Stimulated activated CD8-positive, alpha-beta memory T cell treated with anti-CD3 and anti-CD28 coated beads, Interleukin-4, amount 100 ng/mL, for 24 hours (primary cell): Measurements from ENCODE around the gene SLC2A2.
"Not testable (repeated sequence)": the region's sequence is repeated elsewhere in the genome, so short reads cannot be mapped to it uniquely, and the experiment has no call there.

Experiments
- DNase-seq: peaks from one replicate; pipeline ENCODE4 v3.0.0-alpha.2; 2020; ENCODE audit warnings: low read depth

SLC2A2 gene

DNA sequence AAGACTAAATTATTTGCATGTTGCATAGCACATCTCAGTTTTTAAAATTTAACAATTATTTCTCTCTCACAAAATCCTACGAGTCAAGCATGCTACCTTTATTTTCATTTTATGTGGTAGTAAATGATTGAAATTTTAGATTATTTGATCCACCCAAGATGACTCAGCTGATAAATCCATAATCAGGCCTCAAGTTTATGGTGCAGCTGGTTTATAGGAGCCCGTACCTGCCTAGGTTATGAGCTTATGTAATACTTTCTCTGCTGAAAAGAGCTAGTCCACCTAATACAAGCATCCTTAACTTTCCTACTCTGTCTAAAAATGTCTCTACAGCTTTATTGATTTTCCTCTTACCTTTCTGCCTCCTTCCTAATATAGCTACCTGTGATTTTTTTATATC, 41.2 kb downstream of the SLC2A2 start:
- no peak for DNase-seq

DNA sequence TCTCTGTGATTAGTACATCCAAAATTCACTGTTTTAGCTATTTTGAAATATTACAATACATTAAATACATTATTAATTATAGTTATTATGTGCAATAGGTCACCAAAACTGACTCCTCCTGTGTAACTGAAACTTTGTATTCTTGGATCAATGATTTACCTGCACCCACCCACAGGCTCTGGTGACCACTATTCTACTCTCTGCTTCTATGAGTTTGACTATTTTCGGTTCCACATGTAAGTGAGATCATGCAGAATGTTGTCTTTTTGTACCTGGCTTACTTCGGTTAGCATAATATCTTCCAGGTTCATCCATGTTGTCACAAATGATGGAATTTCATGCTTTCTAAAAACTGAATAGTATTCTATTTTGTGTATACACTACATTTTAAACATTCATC, 43.8 kb downstream of the SLC2A2 start:
- no peak for DNase-seq

DNA sequence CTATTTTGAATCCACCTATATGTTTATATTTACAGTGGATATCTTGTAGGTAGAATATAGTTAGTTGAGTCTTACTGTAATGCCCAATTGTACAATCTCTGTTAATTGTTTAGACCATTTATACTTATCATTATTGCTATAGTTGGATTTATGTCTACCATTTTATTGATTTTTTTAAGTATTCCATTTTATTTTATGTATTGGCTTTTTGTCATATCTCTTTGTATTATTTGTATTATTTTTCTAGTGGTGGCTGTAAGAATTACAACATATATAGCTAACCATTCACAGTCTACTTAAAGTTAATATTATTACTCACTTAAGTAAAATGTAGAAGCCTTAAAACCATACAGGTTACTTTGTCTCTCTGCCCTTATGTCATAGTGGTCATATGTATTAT, 46.1 kb downstream of the SLC2A2 start:
- no peak for DNase-seq

DNA sequence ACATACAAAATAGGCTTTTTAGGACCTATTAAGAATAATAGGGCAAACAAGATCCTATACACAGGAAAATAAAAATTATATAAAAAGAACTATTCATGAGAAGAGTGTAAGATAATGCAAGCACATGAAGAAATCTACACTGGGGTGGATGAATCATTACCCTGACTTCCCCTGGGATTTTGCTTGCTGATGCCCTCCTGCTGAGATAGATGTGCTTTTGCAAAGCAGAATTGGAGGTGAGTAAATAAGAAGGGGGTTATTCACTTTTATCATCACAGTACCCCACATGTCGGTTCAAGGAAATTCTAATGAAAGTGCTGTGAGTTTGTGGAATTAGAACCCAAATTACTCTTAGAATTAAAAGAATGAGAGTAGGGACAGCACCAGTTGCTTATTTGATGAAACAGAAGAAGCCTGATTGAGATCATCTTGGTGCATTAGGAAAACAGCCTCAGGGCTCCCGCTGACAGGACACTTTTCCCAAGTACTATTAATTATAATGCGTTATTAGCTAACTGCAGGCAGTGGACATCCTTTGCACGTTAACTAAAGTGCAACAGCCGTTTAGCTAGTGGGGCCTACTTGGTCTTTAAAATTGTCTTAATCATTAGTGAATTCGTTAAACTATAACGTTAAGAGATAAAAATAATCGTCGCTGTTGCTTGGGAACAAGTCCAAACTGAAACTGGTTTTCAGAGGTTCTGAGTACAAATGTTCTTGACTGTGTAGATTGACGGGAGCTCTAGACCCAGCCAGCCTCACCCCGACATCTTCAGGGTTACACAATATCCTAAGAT, 48.4 kb downstream of the SLC2A2 start:
- no peak for DNase-seq

DNA sequence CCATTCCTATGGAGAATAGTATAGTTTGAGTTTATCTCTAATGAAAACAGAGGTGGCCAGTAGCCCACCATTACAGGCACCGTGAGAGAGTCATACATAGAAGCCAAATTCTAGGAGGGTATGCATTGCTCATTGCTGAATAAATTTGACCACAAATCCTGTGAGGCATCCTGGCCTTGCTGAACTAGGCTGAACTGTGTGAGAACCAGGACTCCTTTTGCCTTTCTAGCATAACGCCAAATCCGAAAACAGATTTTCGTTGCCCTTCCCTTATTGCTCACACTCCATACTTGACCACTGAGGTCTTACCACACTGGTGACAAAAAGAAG, 50.4 kb downstream of the SLC2A2 start:
- DNase-seq = no peak

DNA sequence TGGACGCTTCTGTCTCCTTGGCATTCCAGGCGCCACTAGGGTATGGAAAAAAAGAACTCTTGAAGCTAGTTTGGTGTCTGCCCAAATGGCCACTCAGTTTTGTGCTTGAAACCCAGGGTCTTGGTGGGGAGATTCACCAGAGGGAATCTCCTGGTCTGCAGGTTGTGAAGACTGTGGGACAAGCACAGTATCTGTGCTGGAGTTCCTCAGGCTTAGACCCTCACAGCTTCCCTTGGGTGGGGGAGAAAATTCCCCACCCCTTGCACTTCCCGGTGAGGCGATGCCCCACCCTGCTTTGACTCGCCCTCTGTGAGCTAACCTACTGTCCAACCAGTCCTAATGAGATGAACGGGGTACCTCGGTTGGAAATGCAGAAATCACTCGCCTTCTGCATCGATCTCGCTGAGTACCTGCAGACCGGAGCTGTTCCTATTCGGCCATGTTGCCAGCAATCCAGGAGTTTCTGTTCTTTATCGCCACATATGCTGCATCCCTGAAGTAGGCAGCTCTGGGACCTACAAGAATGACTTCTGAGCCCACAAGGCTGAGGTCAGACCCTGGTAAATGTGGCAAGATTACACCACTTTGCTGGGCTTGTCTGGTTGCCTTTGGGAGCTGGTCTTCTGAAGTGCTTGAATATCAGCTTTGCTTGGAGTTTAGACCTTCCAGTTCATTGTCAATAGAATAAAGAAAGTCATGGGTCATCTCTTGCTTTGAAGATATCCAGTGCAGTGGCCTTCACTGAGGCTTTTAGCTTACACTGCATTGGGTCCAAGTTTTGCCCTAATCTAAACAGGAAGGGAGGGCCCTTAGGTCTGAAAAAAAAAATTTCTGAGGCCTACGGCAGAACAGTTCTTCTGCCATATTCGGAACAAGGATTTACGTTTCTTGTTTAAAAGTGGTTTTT, 51.0 kb downstream of the SLC2A2 start:
- DNase-seq = no peak

DNA sequence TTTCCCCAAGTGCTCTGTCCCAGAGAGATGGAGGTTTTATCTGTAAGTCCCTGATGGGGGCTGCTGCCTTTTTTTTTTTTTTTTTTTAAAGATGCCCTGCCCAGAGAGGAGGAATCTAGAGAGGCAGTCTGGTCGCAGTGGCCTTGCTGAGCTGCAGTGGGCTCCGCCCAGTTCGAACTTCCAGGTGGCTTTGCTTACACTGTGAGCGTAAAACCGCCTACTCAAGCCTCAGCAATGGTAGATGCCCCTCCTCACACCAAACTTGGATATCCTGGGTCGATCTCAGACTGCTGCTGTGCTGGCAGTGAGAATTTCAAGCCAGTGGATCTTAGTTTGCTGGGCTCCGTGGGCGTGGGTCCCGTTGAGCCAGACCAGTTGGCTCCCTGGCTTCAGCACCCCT, 51.6 kb downstream of the SLC2A2 start:
- no peak for DNase-seq

DNA sequence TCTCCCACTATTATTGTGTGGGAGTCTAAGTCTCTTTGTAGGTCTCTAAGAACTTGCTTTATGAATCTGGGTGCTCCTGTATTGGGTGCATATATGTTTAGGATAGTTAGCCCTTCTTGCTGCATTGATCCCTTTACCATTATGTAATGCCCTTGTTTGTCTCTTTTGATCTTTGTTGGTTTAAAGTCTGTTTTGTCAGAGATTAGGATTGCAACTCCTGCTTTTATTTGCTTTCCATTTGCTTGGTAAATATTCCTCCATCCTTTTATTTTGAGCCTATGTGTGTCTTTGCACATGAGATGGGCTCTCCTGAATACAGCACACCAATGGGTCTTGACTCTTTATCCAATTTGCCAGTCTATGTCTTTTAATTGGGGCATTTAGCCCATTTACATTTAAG, 53.6 kb downstream of the SLC2A2 start:
- not testable (repeated sequence) for DNase-seq

DNA sequence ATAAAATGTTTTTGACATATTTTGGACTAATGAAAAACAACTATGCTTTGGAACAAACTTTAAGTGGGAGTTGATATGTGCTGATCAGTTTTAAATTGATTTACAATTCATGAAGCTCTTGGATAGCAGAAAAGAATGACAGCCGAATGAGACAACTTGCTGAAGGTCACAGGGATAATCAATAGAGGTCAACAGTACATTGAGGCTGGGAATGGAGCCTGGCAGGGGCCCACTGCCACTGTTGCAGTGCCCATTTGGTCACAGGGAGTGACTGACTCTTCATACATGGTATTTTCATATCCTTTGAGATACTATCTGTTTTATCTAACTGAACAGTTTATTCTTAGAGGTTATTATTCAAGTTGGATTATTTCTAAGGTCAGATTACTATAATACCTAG, 59.4 kb downstream of the SLC2A2 start:
- DNase-seq = no peak

DNA sequence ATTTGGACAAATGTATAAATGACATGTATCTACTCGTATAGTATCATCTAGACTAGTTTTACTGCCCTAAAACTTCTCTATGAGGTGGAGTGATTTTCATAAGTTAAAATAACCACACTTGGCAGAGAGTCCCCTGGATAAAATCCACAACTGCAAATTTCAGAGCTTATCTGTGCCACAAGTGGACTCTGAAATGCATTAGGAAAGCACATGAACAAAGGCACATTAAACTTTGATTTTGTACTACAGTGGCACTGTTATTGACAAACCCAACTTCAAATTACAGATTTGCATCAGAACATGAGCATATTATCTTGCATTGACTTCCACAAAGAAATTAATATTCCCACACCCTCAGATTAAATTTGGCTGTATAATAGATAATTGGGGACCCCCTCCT, 60.0 kb downstream of the SLC2A2 start:
- DNase-seq = no peak

DNA sequence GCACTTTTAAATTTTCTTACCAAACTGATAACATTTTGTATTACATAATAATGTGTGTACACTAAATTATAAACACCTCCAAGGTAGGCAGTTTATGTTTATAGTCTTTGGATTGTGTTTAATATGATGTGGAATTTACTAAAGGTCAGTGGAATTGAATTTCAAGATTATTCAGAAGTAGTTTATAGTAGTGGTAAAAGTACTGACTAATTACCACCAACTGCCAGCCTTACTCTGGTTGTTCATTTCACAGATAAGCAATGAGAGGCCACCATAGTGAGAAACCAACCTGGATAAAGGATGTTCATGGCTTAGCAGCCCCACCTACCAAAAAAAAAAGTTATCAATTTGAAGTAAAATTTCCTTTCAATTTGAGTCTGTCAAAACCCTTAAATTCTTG, 64.1 kb downstream of the SLC2A2 start:
- DNase-seq = no peak

DNA sequence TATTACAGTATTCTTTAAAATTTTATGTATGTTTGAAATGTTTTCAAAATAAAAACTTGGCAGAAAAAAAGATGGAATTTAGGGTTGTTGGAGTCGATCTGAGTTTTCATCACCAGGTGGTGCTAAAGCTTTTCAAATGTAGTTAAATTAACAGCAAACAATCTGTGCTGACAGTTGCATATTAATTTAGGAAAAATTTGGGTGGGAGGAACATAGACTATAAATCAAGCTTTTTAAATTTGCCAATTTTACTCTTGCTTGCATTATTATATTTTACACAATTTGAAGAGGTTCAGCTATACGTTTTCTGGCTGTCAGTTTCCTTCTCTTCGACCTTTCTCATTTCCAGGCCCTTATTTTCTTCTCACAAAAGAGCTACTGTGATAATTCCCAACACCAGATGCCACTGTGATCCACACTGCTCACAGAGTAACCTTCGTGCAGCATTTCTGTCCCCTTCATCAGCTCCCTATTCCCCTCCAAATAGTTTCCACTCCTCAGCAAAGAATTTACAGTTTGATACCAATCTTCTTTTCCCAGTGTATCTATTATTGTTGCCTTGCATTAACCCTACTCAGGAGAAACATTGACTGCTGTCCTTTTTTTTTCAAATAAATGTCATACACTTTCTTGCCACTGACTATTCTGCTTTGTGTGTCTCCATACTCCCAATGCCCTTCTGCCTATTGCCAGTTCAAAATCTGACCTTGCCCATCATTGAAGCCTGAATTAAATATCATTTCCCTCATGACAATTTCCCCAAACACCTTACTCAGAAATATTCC, 64.7 kb downstream of the SLC2A2 start:
- no peak for DNase-seq

DNA sequence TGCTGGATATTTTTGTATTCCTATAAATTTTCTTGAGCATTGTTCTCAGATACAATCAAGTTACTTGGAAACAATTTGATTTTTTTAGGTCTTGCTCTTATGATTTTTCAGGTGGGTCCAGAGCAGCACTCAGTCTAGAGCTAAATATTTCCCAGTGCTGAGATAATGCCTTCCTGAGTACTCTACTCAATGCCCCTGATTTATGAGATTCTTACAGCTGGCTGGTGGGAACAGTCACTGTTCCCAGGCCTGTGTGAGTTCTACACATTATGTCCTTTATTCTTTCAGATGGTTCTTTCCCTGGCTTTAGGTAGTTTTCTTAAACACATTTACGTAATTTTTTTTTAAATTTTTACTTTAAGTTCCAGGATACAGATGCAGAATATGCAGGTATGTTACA, 67.1 kb downstream of the SLC2A2 start:
- DNase-seq = no peak

DNA sequence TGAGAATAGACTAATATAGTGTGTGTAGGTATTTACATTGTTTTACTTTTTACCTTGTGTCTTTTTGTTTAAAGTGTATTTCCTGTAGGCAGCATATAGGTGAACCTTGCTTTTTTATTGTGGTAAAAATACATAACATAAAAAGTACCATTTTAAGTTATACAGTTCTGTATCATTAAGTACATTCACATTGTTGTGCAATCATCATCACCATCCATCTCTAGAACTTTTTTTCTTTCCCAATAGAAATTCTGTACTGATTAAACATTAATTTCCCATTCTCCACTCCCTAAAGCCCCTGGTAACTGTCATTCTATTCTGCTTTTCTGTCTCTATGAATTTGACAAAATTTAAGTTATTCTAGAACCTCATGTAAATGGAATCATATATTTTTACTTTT, 69.9 kb downstream of the SLC2A2 start:
- no peak for DNase-seq

DNA sequence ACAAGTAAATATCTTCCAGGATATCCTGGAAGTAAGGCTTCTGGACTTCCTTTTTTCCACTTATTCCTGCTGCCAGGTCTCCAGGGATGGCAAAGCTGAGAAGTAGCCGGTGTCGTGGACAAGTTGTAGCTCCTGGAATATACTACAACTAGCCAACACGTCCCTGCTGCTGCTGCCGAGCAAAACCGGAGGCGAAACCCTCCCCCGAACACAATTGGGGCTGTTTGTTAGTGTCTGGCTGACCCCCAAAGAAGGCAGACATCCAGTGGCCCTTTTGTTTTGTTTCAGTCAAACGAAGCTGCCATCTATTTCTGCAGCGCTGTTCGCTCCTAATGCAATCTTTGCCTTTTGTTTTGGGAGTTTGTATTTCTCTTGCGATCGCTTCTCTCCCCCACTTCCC, 72.8 kb downstream of the SLC2A2 start:
- no peak for DNase-seq

DNA sequence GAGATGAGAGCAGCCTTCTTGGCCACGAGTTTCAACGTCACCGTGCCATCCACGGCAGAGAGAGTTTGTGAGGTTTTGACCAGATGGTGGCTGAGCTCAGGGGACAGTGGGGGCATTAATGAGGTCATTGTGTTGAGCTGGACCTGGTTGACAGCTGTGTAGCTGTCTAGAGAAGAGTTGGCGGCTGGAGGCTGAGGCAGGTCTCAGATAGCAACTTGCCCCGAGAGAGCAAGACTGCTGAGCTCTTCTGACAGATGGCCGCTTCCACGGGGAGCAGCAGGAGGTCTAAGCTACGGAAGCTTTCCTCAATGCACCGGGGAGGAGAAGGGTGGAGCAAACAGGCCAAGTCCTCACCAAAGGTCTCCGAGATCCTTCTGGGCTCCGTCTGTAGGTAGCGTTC, 73.3 kb downstream of the SLC2A2 start:
- DNase-seq = no peak

DNA sequence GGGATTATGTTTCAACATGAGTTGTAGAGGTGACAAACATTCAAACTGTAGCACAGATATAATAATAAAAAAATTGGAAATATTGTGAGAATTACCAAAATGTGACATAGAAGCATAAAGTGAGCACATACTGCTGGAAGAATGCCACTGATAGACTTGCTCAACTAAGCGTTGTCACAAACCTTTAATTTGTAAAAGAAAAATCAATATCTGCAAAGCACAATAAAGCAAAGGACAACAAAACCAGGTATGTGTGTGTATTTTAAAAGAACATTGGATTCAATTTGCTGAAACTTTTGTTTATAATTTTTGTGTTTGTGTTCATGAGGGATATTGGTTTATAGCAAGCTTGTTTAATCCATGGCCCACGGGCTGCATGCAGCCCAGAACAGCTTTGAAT, 77.3 kb downstream of the SLC2A2 start:
- no peak for DNase-seq

DNA sequence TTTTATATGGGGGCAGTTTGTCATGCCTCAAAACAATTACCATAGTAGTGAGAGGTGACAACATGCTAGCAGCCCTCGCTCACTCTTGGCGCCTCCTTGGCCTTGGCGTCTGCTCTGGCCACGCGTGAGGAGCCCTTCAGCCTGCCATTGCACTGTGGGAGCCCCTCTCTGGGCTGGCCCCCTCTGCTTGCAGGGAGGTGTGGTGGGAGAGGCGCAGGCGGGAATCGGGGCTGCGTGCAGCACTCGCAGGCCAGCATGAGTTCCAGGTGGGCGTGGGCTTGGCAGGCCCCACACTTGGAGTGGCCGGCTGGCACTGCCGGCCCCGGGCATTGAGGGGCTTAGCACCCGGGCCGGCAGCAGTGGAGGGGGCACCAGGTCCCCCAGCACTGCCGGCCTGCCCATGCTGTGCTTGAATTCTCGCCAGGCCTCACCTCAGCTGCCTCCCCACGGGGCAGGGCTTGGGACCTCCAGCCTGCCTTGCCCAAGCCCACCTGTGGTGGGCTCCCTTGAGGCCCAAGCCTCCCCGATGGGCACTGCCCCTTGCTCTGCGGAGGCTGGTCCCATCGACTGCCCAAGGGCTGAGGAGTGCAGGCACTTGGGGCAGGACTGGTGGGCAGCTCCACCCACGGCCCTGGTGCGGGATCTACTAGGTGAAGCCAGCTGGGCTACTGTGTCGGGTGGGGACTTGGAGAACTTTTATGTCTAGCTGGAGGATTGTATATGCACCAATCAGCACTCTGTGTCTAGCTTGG, 79.3 kb downstream of the SLC2A2 start:
- no peak for DNase-seq
